Stimulated activated CD8-positive, alpha-beta memory T cell treated with anti-CD3 and anti-CD28 coated beads, Interleukin-7, amount 100 ng/mL, for 1 hour (primary cell): ENCODE results near the gene ZNF609.

Experiments
- DNase-seq, 2 donors: peaks; one replicate each; pipeline ENCODE4 v3.0.0-alpha.2; 2020; ENCODE audit warnings: low read depth in 2 of 2

Gene ZNF609

DNA sequence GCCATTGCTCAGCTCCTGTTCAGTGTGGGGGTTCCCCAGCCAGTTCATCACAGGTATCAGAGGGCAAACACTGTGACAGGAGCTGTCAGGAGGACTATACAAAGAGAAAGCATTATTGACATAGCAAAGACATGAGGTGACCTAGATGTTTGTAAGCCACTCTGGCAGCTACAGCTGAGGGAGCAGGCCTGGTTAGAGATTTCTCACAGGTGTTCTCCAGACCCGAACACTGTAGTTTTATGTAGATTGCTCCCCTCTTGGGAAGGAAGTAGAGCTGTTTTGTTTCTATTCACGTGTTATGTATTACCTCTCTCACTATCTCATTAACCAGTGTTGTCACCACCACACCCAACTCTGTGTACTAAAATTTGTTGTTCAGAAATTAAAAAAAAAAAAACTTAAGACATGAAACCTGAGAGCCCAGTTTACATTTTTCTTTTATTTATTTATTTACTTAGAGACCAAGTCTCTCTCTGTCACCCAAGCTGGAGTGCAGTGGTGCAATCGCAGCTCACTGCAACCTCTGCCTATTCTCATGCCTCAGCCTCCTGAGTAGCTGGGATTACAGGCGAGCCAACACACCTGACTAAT is 191.3 kb downstream of the ZNF609 start:
- no peak for DNase-seq

DNA sequence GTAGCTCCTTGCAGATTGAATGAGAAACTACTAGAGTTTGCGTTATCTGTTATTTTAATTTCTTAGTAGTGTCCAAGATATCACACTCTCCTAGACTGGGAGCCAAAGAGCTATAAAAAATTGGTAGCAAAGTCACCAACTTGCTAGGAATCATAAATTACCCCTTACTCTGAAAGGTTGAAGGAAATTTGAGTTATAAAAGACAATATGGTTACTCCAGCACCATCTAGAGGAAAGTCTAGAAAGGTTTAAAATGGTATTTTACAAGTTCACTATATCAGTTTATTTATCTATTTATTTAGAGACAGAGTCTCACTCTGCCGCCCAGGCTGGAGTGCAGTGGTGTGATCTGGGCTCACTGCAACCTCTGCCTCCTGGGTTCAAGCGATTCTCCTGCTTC is 193.4 kb downstream of the ZNF609 start:
- no peak for DNase-seq

DNA sequence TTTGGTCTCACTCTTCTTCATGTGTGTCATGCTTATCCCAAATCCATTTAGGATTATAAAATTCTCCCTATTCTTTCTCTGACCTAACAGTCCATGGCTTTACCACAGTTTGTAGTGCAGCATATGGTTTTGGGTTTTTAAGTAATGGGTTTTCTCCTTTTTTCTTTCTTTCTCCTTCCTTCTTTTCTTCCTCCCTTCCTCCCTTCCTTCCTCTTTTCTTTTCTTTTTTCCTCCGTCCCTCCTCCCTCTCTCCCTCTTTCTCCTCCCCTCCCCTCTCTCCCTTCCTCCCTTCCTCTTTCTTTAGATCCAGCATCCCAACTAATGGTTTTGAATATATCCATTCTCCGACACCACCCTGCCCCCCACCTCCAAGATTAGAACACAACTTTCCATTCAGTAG is 196.1 kb downstream of the ZNF609 start:
- DNase-seq, result no peak

DNA sequence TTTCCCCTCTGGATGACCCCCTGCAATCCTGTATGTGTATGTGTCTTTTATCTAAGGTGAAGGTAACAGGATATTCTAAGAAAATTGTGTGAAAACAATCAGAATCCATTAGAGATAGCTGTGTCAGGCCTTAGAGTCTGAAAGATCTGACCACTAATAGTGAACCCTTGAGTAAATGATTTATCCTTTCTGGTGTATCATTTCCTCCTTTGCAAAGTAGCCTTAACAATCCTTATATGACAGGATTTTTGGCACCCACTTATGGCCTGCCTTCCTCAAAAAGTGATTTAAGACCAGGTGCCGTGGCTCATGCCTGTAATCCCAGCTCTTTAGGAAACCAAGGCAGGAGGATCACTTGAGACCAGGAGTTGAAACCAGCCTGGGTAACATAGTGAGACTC is 204.8 kb downstream of the ZNF609 start:
- DNase-seq, result no peak

DNA sequence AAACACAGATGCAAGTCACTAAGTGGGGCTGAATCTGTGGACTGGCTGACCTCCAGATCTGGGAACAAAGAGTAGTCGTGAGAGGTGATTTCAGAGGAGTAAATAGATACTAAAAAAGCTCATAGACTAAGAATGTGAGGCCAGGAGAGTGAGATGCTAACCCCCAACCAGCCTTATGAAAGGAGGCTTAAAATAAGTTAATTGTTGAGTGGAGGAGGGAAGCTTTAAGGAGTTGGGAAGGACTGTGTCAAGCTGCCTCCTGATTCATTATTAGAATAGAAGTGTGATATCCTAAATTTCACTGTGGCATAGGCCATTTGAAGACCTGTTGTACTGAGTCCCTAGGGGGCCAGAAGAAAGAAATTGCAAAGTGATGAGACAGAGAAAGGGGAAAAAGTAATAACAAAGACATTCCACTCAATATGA is 207.4 kb downstream of the ZNF609 start:
- no peak for DNase-seq

DNA sequence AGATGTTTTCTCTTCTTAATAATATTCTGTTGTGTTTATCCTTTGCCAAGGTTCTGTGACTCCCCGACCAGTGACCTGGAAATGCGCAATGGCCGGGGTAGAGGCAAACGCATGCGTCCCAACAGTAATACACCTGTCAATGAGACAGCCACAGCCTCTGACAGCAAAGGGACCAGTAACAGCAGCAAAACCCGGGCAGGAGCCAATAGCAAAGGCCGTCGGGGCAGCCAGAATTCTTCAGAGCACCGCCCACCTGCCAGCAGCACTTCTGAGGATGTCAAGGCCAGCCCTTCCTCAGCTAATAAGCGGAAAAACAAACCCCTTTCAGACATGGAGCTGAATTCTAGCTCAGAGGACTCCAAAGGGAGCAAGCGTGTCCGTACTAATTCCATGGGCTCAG is 213.5 kb downstream of the ZNF609 start:
- no peak for DNase-seq

DNA sequence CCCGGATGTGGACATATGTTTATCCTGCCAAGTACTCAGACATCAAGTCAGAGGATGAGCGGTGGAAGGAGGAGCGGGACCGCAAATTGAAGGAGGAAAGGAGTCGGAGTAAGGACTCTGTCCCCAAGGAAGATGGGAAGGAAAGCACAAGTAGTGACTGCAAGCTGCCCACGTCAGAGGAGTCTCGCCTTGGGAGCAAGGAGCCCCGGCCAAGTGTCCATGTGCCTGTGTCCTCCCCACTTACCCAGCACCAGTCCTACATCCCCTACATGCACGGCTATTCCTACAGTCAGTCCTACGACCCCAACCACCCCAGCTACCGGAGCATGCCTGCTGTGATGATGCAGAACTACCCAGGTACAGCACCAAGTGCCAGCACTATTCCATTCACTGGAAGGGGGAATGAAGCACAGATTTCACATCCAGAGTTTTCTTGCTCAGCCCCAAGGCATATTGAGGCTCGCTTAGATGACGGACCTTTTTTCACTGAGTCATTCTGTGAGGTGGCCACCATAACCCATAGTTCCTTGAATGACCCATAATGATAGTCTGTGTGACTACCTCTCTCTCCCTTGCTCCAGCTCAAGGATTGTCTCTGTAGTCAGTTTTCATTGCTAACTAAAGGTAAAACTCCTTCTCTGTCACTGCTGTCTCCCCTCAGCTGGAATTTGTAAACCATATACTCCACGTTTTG is 217.9 kb downstream of the ZNF609 start:
- no peak for DNase-seq

DNA sequence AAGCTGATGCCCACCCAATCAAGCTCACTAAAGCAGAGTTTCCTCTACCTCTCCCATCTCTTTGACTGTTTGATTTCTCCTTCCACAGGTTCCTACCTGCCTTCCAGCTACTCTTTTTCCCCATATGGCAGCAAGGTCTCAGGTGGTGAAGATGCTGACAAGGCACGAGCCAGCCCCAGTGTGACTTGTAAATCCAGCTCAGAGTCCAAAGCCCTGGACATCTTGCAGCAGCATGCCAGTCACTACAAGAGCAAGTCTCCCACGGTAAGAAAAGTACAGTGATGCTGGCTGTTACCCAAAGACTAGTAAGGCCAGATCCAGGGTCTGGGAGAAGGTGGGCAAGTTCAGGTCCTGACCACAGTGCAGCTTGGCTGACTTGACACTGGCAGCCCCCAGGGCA is 219.7 kb downstream of the ZNF609 start:
- DNase-seq, result no peak

DNA sequence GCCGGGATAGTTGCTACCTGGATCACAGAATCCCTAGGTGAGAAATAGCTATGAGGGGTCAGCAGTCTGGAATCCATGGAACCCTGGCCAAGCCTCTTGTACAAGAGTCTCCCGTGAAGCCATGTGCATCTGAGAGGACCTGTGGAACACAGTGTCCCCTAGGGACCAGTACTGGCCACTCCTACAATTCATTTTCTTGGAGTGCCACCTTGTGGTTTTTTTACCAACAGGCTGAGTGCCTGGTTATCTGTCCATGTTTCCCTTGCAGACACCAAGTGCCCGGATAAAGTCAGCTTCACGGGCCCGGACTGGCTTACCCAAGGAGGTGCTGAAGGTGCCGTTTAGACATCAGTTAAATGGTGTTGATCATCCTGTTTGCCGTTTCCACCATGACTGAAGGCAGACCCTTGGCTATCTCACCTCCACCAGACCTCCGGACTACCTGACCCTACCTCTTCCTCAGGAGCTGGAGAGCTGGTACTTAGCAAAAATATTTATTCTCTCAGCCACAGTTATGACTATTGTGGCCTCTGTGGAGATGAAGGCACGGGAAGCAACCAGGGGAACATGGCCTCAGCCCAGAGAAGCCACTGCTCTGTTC is 221.1 kb downstream of the ZNF609 start:
- DNase-seq, result no peak

DNA sequence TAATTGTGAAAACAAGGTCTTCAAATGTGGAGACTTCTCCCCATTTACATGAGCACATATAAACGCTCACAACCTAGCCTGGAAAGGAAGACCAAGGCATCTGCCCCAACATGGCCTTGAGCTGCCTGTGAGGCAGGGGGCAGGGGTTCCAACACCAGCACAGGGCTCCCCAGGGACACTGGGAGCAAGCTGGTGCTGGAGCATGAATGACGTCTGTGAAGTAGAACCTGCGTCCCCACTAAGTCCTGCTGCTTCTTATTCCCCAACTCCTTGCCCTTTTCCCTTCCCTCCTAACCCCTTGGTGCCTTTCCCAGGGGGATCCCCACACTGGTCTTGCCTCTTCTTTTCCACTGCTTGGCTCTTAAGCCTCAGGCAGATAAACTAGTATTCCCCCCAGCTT is 221.9 kb downstream of the ZNF609 start:
- DNase-seq, result no peak

DNA sequence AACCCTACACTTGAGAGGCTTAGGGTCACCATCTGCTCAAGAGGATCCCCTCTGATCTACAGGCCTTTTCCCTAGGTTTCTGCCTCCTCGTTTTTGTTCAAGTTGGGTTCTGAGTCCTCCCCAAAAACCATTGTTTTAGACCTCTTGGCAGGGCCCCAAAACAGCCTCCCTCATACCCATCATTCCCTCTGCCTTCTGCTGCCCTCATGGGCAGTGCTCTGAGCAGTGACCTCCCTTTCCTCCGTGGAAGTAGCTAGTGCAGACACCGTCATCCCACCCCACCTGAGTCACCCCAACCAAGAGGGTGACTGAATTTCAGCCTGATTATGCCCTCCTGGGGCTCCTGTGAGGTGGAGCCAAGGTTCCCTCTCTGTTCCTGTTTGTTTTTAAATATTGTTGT is 223.0 kb downstream of the ZNF609 start:
- DNase-seq, result no peak

DNA sequence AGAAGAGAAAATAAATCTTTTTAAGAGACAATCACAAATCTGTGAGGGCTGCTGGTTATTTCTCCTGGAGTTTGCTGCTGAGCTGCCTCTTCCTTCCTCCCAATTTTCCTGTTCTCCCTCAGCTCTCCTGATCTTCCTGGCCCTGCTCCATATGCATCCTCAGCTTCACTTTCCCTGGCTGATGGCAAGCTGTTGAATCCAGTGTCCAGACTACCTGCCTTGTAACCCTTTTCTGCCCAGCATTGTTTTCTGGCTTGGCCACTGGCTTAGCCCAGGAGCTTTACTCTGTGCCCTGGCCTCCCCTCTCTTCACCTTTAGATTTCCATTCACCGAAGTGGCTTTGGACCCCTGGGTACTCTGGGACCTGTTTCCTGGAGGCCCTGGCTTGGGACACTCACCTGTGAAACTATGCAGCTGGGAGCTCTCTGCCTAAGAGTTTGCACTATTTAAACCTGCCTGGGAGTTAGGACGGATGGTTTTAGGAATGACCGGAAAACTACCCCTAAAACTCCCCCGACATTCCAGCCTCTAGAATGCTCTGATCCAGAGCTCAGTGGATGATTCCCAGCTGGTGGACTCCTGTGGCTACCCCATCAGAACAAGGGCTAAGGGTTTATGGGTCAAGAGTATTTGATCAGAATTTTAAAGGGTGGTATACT is 225.0 kb downstream of the ZNF609 start:
- no peak for DNase-seq

DNA sequence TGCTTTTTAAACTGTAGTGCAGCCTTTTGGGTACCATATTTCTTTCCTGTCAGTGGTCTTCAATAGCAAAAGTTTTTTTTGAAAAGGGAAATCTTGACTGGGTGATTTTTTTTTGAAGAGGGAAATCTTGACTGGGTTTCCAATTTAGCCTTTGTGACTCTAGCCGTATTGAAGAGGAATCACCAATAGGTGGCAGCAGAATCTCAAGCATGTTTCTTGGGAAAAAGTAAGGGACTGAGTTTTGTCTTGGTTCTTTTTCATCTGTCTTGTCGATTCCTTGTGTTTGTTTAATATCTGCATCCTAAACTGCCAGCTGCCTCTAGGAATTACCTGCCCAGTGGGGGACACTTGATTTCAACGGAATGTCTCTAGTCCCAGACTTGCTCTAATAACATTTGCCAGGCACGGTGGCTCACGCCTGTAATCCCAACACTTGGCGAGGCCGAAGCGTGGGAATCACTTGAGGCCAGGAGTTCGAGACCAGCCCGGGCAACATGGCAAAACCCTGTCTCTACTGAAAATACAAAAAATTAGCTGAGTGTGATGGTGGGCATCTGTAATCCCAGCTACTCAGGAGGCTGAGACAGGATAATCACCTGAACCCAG is 225.9 kb downstream of the ZNF609 start:
- DNase-seq, result no peak

DNA sequence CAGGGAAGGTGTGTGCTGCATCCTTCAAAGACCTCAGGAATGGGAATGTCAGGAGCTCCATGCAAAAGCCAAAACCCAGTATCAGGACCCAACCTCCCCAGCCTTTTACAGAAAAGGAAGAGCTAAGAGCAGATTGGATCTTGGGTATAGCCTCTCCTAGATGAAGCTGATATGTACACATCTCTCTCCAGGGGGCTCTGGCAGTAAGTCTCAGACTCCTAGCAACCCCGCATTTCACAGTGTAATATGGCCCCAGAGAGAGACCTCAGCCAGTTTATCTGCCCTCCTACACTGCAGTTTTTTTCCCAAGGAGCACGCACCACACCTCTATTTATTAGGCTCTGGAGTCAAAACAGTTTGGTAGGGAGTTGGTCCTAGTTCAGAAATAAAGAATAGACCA is 226.8 kb downstream of the ZNF609 start:
- DNase-seq, result no peak

DNA sequence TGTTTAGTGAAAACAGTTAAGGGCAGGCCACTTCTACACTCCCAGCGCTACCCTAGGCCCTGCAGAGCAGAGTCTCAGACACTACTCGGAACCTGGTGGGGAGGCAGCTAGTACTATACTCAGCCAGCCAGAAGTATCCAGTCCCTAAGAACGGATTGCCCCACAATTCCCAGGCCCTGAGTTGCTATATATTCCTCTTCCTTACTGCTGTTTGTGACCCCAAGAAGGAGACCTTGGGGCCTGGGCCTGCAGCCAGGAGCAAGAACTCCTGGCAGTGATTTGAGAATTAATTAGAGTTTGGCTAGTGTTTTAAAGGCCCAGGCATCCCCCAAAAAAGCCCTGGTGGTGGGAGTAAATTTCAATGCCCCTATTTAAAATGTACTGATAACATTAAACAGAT is 227.3 kb downstream of the ZNF609 start:
- no peak for DNase-seq

DNA sequence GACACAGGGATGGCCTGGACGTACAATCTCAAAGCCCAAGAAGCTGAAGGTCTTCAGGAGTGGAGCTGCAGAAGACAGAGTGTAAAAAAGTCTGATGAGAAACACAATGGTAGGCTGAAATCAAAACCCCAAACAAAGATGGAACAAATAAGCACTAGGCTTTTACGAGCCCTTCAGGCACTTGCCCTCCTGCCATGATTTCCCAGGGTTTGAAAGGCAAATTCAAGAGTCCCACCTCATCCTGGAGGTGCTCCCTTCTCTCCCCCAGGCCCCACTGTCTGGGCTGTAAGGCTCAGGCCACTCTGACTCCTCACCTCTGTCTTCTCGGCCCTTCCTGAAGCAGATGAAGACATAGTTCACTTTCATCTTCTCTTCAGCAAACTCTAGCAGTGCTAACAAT is 228.4 kb downstream of the ZNF609 start:
- no peak for DNase-seq

DNA sequence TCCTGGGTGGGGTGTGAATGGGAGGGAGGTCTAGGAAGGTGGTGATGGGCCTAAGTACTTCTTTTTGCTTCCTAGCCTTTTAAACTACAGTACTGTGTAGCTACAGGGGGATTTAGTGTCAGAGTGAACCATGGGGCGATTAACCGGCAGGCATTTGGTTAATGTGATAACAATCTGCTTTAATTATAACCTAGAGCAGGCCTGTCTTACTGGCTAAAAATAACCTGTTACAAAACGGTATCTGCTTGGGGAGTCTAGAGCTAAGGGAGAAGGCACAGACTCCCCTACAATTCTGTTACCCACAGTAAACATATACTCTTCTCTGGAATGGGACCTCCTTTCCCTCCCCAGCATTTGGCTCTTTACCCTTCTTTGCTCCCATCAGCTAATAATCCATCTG is 229.6 kb downstream of the ZNF609 start:
- DNase-seq, result no peak

DNA sequence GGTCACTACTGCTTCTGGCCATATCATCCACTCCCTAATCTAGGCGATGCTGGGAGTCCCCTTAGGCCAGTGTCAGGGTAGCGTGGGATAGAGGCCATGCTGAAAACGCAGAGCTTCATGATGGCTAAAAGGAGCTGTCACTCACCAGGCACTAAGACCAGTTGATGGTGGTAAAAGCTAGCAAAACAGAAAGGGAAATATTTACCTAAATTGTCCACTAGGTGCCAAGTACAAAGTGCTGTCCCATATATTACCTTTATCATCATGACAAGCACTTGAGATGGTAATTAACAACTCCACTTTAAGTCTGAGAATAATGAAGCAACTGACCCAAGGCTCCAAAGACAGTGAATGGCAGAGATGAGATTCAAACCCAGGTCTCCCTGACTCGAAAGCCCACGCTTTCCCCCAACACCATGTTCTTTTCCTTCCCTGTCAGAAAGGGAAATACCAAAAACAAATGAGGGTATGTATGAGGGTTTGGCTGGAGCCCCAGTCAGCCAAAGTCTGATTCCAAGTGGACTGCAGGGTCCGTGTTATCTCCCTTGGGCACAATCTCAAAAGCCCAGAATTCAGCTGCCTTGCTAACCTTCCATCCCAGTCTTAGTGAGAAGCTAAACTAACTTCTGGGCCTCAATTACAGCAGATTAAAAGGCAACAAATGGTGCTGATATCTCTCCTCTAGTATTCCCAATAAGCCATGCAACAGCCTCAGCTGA is 230.4 kb downstream of the ZNF609 start:
- no peak for DNase-seq

DNA sequence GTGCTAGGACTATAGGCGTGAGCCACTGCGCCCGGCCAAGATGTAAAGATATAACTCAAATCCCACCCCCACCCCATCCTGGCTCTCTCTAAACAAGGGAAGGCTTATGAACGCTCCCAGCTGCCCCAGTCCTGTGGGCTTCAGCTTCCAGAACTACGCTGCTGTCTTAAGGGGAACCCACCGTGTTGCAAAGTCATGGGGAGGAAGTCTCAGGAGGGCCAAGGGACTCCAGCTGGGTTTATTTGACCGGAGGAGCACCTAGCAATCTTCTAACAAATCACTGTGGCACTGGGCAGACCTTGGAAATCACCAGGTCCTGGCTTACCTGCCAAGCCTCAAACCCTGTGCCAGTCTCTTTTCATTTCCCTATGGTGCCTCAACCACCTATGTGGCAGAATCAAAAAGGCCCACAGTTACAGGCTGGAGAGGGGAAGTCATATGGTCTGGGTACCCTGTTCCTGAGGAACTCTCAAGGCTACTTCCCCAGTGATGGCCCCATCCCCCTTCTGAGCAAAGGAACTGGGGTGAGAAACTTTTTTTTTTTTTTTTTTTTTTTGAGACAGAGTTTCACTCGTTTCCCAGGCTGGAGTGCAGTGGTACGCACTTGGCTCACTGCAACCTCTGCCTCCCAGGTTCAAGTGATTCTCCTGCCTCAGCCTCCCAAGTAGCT is 231.7 kb downstream of the ZNF609 start:
- no peak for DNase-seq

DNA sequence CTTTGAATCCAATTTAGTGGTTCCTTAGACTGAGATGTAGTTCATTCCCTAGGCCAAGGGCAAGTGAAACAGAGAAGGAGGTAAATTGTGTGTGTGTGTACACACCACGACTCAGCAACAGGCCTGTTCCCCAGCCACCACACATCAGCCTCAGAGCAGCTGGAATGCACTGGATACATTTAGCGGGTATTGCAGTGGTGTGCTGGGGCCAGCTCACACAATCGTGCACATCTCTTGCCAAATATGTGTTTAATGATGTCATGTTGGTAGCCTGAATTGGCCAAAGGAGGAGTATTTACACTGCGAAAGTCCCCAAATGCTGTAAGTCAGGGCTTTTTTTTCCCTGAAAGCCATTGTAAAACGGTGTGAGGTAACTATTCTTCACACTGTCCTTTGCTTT is 232.8 kb downstream of the ZNF609 start:
- no peak for DNase-seq

DNA sequence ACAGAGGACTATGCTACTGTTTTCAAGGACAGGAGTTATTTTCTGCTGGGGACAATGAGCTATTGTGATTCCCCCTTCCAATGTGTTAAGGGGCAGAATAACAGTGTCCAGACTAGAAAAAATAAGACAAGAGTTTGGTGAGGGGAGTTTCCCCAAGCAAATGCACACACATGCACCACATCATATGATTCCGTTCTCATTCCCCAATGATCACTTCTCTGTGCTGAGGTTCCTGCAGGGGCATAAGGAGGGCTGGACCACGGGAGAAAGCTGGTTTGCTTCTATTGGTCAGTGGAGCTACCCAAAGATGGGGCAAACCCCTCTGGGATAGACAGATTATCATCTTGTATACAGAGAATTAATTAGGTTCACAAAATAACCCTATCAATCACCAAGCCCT is 234.4 kb downstream of the ZNF609 start:
- DNase-seq, result no peak
